ENCODE data around the gene WWOX. TPM values are rescaled to one million over a fixed set of nuclear protein-coding genes. Genes with fewer than 3 reads are reported as not detected.
A peak's percentile ranks its signal among the peaks of the same experiment; 100 is the strongest.
"Not testable (repeated sequence)": the region's sequence is repeated elsewhere in the genome, so short reads cannot be mapped to it uniquely, and the experiment has no call there.

The WWOX gene
- total RNA-seq, 2 donors from 2014 or later, result 10.6 to 13.1 TPM

DNA sequence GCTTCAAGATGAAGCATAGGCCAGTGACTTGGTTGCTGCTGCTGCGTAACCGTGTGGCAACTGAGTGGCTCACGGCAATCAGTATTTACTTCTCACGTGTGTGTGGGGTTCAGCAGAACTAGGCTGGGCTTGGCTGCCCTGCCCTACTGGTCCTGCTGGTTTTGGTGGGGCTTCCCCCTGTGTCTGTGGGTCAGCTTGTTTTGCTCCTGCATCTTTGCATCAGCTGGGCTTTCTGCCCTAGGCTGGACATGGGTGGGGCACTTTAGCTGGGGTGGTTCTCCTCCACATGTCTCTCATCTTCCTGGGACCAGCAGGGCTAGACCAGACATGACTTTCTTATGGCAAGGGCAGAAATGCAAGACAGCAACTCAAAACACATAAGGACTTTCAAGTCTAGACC lies 950.6 kb downstream of the WWOX start:
- intact Hi-C loops (cut with DNase I, micrococcal nuclease), result no loop called here
- no peak for ATAC-seq
- no peak for DNase-seq

DNA sequence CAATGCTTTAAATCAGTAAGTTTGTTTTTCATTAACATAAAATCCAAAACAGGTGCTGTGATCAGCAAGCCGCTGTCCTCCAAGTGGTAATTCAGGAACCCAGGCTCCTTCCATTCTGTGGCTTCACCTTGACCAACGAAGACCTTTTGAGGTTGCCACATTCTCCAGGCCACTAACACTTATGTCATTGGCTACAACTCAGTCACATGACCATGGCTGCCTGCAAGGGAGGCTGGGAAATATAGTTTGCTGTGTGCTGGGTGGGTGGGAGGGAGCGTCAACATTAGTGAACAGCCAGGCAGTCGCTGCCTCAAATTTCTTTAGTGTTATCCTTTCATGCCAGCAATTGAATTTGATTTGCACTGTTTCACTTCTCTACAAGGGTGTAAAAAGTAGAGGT lies 951.9 kb downstream of the WWOX start:
- intact Hi-C loops (cut with DNase I, micrococcal nuclease), result no loop called here
- ATAC-seq, result no peak
- DNase-seq, result no peak

- ATAC-seq; DNase-seq; intact Hi-C loops (cut with DNase I, micrococcal nuclease): not testable (repeated sequence)
Observed at GRCh38 chr16:79052198-79052597, 952.7 kb downstream of the WWOX start.

DNA sequence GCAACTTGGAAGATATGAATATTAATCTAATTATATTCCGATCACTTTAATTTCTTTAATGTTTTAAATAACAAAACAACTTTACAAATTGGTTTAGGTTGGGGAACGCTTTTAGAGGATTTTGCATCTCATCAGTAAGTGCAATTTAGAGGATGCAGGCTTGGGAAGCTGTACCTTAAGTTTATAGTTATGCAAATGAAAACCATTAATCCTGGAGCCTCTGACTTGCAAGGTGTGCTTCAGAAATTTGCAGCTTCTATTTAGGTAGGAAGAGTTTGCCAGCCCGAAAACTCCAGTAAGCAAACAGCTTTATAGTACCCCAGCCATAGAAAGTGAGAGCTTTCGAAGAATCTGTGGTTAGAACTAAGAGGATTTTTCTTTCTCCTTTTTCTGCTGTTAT lies 954.1 kb downstream of the WWOX start:
- intact Hi-C loops (cut with DNase I, micrococcal nuclease), result no loop called here
- DNase-seq (no peak), ATAC-seq (no peak)

DNA sequence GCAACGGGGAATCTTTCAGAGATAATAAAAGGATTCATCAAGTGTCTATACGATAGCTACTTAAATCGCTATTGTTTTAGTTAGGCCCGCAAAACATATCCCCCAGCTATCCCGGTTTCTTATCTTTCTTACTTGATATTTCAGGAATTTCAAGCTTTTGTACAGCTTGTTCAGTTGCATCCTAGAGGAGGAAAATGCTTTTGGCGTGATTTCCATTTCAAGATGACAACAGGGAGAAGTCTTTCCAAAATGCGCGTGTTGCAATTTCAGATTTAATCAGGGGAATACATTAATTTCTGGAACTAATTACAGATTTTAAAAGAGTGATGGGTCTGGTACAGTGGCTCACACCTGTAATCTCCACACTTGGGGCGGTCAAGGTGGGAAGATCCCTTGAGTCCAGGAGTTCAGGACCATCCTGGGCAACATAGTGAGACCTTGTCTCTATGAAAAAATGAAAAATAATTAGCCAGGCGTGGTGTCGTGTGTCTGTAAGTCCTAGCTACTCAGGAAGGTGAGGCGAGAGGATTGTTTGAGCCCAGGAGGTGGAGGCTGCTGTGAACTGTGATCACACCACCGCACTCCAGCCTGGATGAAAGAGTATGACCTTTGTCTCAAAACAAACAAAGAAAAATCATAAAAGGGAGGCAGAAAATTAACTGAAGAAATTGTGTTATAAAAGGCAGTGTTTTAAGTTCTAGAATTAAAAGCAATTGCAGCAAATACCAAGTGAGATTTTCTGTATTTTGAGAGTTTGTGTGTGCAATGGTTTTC lies 954.9 kb downstream of the WWOX start:
- ATAC-seq, result peak; percentile 90
- peak in 1 of 2 donors; percentile 20 for DNase-seq
- intact Hi-C loops (cut with DNase I, micrococcal nuclease), result no loop called here

DNA sequence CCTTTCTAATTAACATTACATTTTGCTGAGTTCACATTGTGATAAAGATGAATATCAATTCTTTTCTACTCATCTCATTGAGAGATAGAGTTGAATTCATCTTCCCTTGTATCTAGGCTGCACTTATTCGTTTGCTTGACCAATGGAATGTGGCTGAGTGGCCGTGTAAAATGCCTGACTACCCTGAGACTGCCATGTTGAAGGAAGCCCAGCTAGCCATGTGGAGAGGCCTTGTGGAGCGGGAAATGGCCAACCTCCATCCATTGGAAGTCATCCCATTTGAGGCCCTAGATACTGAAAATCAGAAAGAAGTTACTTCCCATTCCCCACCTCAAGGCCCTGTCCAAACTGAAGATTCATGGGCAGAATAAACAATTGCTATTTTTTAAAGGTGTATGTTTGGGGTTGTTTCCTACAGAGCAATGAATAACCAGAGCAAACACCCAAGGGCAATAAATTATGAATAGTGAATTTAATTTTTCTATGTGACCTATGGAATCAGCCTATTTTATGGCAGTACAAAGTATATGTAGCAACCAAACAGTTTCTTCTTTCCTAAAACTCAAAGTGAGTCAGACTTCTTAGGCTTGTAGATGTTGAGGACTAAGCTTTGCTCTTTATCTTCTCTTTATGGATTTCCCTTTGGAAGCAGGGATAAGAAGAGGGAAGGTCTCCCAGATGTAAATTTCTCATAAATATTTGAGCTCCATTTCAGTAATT lies 956.0 kb downstream of the WWOX start:
- peak; percentile 69 for ATAC-seq
- no peak for DNase-seq
- intact Hi-C loops (cut with DNase I, micrococcal nuclease), result no loop called here

GRCh38 chr16:79061181-79061580 lies 961.7 kb downstream of the WWOX start:
- ATAC-seq, result no peak
- no peak for DNase-seq

DNA sequence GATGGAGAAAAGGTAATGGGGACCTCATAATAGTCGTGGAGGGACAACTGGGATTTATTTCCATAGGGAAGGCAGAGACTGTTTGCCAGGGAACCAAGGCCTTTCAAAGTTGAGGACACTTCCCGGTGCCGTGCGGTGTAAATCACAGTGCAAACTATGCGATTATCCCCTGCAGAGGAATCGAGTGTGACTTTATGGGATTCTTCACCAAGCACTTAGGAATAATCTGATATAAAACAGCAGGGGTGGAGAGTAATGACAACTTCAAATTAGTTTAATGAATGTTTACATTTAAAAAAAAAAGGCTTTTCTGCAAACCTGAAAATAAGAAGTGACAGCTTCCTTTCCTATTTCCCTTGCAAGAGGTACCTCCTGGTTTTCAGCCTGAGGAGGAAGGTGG lies 962.9 kb downstream of the WWOX start:
- no peak for DNase-seq
- ATAC-seq, result no peak
- intact Hi-C loops (cut with DNase I, micrococcal nuclease), result no loop called here

More at GRCh38 chr16:79061181-79061580, 961.7 kb downstream of the WWOX start:
- intact Hi-C loops (cut with DNase I, micrococcal nuclease), result no loop called here

DNA sequence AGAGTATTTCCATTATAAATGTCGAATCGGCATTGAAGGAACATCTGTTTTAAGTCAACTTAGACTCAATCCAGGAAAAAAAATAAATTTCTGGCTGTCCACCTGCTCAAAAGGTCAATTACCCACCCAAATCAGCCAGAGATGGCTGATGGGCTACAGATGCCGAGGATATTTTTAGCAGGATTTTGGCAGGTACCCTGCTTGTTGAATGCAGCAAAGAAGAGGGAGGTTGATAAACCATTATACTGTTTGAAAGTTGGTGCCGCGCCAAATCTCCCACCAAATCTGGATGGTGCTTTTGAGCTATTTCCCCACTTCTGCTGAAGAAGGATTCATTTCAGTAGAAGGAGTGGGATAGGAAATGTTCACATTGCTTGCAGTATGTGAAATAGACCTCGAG lies 963.4 kb downstream of the WWOX start:
- intact Hi-C loops (cut with DNase I, micrococcal nuclease), result no loop called here
- DNase-seq, result no peak
- no peak for ATAC-seq

DNA sequence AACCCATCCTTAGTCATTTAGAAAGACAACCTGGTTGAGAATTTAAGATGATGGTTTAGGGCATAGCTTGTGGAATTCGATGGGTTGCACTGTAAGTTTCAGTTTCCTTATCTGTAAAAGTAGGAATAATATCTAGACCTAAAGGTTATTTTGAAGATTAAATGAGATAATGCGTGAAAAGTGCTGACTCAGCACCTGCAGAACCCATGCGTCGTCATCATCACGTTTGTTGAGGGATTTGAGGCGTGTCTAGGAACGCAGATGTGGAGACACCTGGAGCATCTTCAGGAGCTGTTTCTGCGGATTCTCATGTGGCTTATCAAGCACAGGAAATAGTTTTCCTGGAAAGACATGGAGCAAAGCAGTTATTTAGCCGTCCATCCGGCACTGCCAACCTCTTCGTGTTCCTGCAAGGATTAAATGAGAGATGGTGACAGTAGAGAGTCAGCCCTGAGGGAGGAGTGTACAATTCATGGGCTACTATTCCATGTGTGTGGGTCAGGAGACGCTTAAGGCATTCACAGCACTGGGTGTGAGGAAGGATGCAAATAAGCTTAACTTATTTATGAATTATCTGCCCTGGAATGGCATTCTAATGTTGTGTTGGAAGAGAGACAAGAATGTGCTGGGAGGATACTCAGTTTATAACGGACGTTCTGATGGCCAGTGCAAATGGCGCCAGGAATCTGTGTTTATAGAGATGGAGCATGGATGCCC lies 965.0 kb downstream of the WWOX start:
- intact Hi-C loops (cut with DNase I, micrococcal nuclease), result no loop called here
- ATAC-seq, result no peak
- no peak for DNase-seq

- peak; percentile 27 for ATAC-seq
- intact Hi-C loops (cut with DNase I, micrococcal nuclease), result no loop called here
- DNase-seq, result no peak
Observed at GRCh38 chr16:79066561-79066960, 967.1 kb downstream of the WWOX start.

GRCh38 chr16:79067600-79067999 lies 968.1 kb downstream of the WWOX start:
- DNase-seq, result no peak
- no peak for ATAC-seq
- intact Hi-C loops (cut with DNase I, micrococcal nuclease), result no loop called here

DNA sequence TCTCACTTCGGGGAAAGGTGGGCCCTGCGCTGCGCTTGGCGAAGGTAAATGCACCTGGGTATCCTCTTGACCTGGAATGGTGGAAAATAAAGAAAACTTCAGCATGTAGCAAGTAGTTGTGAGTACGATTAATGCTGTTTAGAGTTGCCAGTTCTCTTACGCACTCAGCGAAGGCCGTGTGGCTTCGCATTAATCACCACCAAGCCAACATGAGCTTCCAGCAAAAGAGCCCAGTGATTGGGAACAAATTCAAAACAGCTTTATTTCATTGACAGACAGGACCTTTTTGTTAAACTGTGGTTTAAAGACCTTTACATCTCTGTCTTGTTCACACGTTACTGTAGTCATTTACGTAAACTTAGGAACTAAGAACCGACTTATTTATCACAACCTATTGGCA lies 969.7 kb downstream of the WWOX start:
- no peak for ATAC-seq
- intact Hi-C loops (cut with DNase I, micrococcal nuclease), result no loop called here
- no peak for DNase-seq

- intact Hi-C loops (cut with DNase I, micrococcal nuclease), result no loop called here
- ATAC-seq, result no peak
- no peak for DNase-seq
Observed at GRCh38 chr16:79069633-79070032, 970.2 kb downstream of the WWOX start.

DNA sequence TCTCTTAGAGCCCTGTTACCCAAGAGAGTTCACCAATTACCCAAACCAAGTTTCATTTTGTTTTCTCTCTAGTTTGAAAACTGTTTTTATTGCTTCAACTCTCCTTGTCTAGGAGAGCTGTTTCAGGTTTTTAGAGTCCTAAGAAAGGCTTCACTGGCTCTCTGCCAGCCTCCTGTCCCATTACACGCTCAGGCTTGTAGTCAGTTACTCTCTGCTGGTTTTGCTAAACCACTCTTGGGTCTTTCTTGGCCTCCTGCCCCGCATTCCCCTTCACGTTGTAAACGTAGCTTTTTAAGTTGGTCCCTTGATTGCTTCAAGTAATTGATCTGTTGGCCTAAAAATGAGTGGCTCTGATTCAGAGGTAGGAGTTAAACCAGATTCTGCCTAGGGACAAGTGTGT lies 972.0 kb downstream of the WWOX start:
- no peak for ATAC-seq
- DNase-seq, result no peak
- intact Hi-C loops (cut with DNase I, micrococcal nuclease), result no loop called here

- ATAC-seq (no peak), DNase-seq (no peak)
- intact Hi-C loops (cut with DNase I, micrococcal nuclease), result no loop called here
Observed at GRCh38 chr16:79072517-79072916, 973.1 kb downstream of the WWOX start.

- intact Hi-C loops (cut with DNase I, micrococcal nuclease), result no loop called here
- DNase-seq, result no peak
- no peak for ATAC-seq
Observed at GRCh38 chr16:79073566-79073965, 974.1 kb downstream of the WWOX start.

DNA sequence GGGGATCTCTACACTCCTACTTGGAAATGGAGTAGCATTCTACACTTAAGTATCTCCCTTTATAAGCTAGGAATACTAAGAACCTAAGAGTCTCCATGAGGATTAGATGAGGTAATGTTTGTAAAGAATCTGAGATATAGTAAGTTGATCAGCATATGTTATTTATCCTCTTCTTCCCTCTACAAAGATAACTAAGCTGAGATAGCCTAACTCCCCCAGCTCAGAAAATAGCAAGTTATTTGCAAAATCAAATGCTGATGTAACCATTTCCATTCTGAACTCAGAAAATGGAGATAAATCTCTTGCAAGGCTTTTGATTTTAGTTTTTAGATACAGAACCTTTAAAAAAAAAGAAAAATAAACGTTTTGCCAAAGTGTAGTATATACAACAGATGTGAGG lies 975.1 kb downstream of the WWOX start:
- DNase-seq, result no peak
- intact Hi-C loops (cut with DNase I, micrococcal nuclease), result no loop called here
- ATAC-seq, result no peak

- ATAC-seq (no peak), DNase-seq (no peak)
- intact Hi-C loops (cut with DNase I, micrococcal nuclease), result no loop called here
Observed at GRCh38 chr16:79074951-79075350, 975.5 kb downstream of the WWOX start.
